GM21786 (cell line): Measurements from ENCODE around the gene GJA3.
A peak's percentile ranks its signal among the peaks of the same experiment; 100 is the strongest.

Experiments used
- ATAC-seq: cut with Tn5 transposase; IDR thresholded peaks from one replicate; pipeline ENCODE4 v1.9.1; 2021; ENCODE audit not compliant: unreplicated experiment

The GJA3 gene

GRCh38 chr13:20130012-20130411 is 30.8 kb downstream of the GJA3 start:
- ATAC-seq, result no peak

GRCh38 chr13:20129076-20129475 is 31.8 kb downstream of the GJA3 start:
- ATAC-seq, result no peak

DNA sequence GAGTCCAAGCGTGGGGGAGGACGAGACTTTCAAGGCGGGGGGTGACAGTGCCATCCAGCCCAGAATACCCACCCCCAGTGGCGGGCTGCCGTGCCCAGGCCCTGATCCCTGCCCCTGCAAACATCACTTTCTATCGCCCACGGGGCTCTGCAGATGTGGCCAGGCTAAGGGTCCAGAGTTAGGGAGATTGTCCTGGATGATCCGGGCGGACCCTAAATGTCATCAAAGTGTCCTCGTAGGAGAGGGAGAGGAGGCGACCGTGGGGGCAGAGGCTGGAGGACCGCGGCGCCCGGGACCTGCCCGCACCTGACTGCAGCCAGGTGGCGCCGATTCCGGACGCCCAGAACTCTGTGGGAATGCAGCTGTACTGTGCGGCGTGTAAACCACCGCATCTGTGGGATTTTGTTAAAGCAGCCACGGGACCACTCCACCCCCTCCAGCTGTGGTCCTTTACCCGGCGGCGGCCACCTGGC is 32.4 kb downstream of the GJA3 start:
- peak; percentile 2 for ATAC-seq

DNA sequence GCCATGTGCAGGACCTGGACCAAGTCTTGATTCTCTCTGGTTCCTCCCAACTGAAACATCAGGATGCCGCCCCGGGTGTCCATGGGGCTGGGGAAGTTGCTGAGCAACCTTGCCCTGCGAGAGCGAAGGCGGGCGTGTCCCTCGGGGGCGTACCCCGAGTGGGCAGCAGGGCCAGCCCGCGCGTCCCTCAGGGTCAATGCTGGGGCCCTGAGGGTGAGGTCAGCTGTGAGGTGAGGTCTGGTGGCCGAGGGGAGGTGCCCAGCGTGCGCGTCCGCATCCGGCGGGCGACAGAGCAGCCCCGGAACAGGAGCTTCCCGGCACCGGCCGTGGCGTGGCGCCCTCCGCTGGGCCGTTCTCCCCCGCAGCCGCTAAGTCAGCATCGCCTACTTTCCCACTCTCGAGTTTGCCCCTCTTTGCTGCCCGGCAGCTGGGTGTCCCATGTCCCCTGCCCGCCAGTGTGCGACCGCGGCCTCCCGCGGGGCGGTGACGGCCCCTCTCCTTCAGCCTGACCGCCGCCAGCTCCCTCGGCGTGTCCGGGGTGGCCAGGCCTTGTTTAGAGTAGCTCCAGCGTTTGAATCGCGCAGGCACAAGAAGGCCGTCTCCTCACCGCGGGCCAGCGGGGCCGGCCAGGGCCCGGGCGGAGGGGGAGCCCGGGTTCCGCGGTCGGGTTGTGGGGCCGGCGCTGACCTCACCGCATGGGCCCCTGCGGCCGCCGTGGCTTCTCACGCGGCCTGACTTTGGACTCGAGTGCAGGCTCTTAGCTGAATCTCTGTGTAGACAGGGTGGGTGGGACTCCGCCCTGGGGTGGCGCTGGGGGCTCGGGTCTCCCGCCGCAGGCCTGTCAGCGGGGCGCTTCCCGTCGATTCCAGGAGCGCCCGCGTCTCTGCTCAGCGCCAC is 33.0 kb downstream of the GJA3 start:
- ATAC-seq, result peak; percentile 77

DNA sequence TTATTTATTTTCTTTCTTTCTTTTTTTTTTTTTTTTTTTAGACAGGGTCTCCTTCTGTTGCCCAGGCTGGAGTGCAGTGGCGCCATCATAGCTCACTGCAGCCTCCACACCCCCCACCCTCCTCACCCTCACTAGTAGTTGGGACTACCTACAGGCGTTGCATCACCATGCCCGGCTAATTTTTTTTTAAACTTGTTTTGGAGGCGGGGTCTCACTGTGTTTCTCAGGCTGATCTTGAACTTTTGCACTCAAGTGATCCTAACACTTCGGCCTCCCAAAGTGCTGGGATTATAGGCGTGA is 33.6 kb downstream of the GJA3 start:
- no peak for ATAC-seq

GRCh38 chr13:20126541-20127261 is 34.2 kb downstream of the GJA3 start:
- ATAC-seq, result no peak

- no peak for ATAC-seq
These were observed 35.1 kb downstream of the GJA3 start for GRCh38 chr13:20125783-20126165.

- no peak for ATAC-seq
These were observed 35.6 kb downstream of the GJA3 start for GRCh38 chr13:20125129-20125782.

GRCh38 chr13:20124303-20124702 is 36.5 kb downstream of the GJA3 start:
- no peak for ATAC-seq

DNA sequence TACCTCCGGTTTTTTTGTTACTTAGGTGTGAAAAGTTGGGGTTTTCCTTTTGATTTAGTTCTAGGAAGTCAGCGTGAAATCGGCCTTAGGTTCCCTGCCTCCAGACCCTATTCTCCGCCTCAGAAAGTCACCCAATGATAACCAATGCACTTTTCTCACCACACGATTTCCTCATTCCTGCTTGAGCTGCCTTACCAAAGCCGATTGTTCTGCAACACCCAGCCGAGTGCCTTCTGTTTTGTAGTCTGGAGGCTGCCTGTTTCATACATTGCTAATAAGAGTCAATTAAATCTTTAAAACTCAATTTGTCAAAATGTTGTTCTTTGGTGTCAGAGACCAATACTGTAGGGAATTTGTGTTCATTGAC is 39.7 kb downstream of the GJA3 start:
- ATAC-seq, result no peak

- ATAC-seq, result no peak
These were observed 40.9 kb downstream of the GJA3 start for GRCh38 chr13:20119960-20120359.

DNA sequence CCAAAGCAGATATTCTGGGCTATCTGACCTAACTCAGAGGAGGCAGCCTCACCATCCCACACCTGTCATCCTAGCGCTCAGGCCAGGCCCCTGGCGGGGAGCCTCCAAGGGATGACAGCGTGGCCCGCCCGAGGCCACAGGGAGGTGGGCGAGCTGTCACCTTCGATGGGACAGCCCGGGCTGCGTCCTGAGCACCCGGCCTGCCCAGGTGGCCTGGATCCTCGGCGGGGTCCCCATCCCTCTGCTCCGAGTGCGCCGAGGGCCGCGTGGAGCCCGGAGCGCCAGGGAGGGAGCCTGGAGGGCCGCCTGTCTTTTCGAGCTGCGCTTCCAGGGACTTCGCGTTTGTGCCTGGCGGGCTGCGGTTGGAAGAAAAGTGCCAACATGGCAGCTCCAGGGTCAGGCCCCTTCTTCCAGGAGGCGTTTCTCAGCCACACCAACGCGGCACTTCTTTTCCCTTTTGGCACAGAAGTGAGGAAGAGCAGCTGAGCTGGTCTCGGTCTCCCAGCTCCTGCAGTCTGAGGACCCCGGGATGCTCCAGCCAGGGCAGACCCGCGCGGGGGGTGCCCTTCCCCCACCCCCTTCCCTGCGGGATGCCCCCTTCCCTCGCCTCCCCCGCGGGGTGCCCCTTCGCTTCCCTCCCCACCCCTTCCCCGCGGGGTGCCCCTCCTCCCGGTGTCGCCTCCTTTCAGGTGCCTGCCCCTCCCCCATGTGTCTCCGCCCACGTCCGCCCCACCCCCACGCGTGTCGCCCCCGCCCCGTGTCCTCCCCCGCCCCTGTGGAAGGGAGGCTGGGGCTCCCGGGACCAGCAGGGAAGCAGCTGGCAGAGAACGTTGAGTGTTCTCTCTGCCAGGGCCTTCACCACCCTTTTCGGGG is 42.3 kb downstream of the GJA3 start:
- ATAC-seq, result no peak

GRCh38 chr13:20116213-20116612 is 44.6 kb downstream of the GJA3 start:
- no peak for ATAC-seq

GRCh38 chr13:20114066-20114610 is 46.7 kb downstream of the GJA3 start:
- ATAC-seq, result no peak

GRCh38 chr13:20109037-20109436 is 51.8 kb downstream of the GJA3 start:
- no peak for ATAC-seq

GRCh38 chr13:20106742-20107141 is 54.1 kb downstream of the GJA3 start:
- no peak for ATAC-seq

DNA sequence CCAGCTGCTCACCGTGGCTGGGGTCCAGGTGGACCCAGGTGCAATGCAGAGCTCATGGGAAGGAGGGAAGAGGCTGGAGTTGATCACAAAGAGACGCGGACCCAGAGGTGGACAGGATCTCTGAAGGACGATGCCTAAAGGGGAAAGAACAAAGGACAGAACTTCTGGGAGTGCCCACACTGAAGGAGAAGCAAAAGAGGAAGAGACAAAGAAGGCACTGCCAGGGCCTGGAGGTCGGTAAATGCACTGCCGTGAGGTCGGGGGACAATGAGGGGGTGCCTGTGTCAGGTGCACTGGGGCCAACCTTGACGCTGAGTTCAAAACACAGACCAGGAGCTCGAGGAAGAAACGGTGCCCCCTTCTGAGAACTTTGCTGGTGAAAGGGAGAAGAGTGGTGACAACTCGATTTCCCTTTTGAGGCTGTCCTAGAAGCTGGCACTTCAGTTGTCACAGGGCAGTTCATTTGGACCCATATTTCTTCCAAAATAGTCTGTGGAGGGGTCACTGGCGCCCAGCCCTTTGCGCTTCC is 55.6 kb downstream of the GJA3 start:
- ATAC-seq, result no peak

DNA sequence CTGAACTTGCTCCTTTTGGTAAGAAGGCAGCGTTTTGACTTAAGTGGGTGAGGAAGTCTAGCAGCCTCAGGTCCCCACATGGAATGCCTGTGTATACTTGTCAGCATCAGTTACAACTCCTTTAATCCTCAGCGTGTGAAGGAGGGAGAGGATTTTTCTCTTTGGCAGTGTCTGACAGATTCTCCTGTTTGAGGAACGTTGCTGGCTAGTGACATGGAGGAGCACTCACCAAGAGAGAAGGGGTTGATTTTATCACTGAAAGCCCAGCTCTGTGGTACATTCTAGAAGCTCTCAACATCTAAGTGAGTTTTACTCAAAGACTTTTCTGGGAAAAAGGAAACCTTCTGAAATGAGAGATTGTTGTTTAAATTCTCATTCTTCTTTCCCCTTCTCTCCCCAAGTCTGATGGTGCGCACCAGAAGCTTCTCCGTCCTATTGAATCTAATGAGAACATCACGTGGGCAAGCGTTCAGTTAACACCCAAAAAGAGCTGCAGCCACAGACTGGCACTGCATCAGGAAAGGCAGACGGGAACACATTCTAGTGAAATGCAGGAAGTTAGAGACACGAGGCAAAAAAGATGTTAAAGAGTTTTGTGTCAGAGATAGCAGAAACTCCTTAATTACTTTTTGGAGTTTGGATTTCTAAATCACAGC is 58.2 kb downstream of the GJA3 start:
- ATAC-seq, result no peak

DNA sequence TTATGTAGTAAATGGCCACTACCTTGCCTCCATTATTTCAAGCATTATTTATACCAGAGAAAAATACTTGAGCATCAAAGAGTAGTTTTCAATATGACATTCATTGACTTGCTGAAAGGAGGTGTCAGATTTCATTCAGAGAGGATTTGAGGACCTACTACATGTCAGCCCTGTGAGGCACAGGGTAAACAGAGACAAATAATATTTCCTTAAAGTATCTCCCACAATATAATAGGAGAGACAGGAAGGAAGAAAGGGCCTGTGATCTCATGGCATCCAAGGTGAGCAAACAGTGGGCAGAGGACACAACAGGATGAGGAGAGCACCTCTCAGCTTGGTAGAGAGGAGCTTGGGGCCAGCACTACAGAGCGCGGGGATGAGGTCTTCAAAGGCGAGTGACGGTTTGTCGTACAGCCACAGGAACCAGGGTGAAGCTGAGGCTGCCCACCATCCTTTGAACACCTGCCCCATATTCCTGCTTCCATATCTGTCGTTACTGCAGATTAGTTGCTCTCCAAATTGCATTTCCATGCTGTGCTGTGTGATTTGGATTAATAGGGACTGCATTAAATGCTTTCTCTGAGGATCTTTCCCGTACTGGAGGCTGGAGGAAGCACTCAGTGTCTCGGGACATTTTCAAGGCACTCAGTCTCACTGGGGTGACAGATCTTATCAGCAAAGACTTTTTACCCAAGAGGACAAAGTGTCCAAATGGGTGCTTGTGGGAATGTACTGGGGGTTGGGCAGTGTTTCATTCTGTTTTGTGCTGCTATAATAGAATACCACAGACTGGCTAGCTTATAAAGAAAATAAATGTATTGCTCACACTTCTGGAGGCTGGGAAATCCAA is 59.2 kb downstream of the GJA3 start:
- no peak for ATAC-seq
